Fibroblast of upper back skin (primary cell): ENCODE results near the gene OR4D2.

ENCODE experiments used
- DNase-seq: peaks from one replicate; pipeline ENCODE4 v3.0.0-alpha.2; 2013

OR4D2 gene

GRCh38 chr17:58217766-58218165, 51.0 kb downstream of the OR4D2 start:
- DNase-seq: no peak

DNA sequence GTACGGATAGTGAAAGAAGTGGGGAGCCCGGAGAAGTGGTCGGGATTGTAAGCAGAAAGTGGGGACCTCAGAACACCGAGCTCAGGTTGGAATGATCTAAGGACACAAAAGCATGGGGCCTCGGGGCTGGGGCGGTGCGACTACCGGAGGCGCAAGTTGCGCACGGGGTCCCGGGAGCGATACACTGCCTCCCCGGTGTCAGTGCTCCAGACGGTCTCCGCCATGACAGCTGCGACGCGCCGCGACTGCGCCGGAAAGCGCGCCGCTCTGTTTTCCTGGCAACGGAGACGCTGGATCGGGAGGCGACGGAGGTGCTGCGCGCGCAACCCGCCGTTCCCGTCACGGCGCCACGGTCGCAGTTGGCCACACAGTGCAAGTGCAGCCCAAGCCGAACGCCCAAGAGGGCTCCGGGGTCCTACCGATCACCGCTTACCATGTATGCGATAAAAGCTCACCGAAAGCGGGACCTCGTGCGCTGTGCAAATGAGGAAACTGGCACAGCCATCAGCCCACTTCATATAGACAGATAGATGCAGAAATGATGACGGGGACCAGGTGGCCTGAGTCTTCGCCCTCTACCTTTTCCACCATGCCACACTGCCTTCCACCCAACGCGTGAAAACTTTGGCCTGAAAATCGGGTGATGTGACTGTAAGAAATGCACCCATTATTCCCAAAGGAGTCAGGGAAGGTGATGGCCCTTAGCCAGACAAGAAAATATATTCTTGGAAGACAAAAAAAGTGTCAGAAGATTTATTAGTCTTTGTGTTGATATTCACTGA, 52.4 kb downstream of the OR4D2 start, which contains the start of gene MKS1:
TSS of gene MKS1 (minus strand) at position 249 of the 782 bp plus-strand sequence. CDS start at position 224, 25 bp downstream.
- DNase-seq: peak; percentile 90

- no peak for DNase-seq
These were observed 53.0 kb downstream of the OR4D2 start for GRCh38 chr17:58219789-58220183.
